HAP-1 (cell line): ENCODE data around the gene PNPLA2.
A peak's percentile ranks its signal among the peaks of the same experiment; 100 is the strongest.

Experiments used
- DNase-seq, 2 experiments: peaks; one replicate each; pipeline ENCODE4 v3.0.0-alpha.2; 2016 to 2020; ENCODE audit warnings: low spot score in 2 of 2
- H3K27me3 ChIP-seq: fragments of 250-450 bp; sonication (Bioruptor Pico); 2 replicates; pipeline ENCODE4 v1.5.1; 2020; ENCODE audit warnings: low read depth, mild to moderate bottlenecking, moderate library complexity
- H3K36me3 ChIP-seq: fragments of 250-450 bp; sonication (Bioruptor Pico); replicated peaks from 2 replicates; pipeline ENCODE4 v1.5.1; 2020; ENCODE audit warnings: mild to moderate bottlenecking
- H3K4me1 ChIP-seq: fragments of 250-450 bp; sonication (Bioruptor Pico); 2 replicates; pipeline ENCODE4 v1.5.1; 2020; ENCODE audit warnings: mild to moderate bottlenecking
- H3K4me3 ChIP-seq: fragments of 250-450 bp; sonication (Bioruptor Pico); 2 replicates; pipeline ENCODE4 v1.5.1; 2020; ENCODE audit warnings: mild to moderate bottlenecking, moderate library complexity
- H3K9me3 ChIP-seq: fragments of 250-450 bp; sonication (Bioruptor Pico); 2 replicates; pipeline ENCODE4 v1.5.1; 2020; ENCODE audit warnings: mild to moderate bottlenecking, moderate library complexity
- in situ Hi-C: fragments of 300-500 bp; cut with MboI; formaldehyde crosslinking; loops from 3 replicates; pipeline ENCODE4 v1.14.3; 2020; ENCODE audit warnings: low sequenced_read_pairs, inconsistent platforms, mixed read lengths

Gene PNPLA2, protein sequence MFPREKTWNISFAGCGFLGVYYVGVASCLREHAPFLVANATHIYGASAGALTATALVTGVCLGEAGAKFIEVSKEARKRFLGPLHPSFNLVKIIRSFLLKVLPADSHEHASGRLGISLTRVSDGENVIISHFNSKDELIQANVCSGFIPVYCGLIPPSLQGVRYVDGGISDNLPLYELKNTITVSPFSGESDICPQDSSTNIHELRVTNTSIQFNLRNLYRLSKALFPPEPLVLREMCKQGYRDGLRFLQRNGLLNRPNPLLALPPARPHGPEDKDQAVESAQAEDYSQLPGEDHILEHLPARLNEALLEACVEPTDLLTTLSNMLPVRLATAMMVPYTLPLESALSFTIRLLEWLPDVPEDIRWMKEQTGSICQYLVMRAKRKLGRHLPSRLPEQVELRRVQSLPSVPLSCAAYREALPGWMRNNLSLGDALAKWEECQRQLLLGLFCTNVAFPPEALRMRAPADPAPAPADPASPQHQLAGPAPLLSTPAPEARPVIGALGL

DNA sequence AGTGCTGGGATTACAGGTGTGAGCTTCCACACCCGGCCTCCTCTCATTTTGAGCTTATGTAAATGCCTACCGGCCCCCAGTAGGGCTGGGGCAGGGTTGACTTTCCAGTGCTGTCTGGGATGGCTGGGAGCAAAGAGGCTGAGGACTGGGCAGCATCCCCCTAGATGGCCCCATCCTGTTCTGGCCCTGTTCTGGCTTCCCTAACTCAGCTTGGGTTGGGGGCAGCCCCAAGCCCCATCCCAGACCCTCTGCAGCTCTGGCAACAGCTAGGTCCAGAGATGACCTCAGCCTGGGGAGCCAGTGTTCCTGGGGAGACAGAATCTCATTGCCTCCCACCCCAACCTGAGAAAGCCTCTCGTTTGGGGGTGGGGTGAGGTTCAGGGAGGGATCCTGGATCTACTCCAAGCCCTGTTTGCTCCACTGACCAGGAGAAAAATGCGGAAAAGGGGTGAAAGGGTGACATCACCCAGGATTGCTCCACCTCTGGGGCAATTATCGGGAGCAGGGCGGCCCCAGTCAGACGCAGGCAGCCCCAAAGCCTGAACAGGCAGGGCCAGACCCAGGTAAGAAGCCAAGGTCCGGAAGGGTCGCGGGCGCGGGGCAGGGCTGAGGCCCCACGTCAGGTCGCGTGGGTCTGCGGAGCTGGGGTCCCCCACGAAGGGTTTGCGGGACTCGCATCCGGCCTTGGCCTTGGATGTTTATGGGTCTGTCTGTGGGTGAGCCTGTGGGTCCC is at the start of gene PNPLA2:
Gene PNPLA2, plus strand, starts transcription at position 519 of the 733 bp plus-strand sequence. CDS start 805 bp downstream, outside the sequence.
- H3K36me3 ChIP-seq = peaks cover 6% of the 10 kb centered on the region
- peaks cover 6% of the 10 kb centered on the region; the same call in 1 of the 2 replicates for H3K4me1 ChIP-seq
- peak within 1 kb of the TSS; percentile 56 for H3K4me3 ChIP-seq
- no peaks in the 10 kb centered on the region for H3K27me3 ChIP-seq
- H3K9me3 ChIP-seq = no peaks in the 10 kb centered on the region
- no peak for DNase-seq
- in situ Hi-C loops = no loop called here

DNA sequence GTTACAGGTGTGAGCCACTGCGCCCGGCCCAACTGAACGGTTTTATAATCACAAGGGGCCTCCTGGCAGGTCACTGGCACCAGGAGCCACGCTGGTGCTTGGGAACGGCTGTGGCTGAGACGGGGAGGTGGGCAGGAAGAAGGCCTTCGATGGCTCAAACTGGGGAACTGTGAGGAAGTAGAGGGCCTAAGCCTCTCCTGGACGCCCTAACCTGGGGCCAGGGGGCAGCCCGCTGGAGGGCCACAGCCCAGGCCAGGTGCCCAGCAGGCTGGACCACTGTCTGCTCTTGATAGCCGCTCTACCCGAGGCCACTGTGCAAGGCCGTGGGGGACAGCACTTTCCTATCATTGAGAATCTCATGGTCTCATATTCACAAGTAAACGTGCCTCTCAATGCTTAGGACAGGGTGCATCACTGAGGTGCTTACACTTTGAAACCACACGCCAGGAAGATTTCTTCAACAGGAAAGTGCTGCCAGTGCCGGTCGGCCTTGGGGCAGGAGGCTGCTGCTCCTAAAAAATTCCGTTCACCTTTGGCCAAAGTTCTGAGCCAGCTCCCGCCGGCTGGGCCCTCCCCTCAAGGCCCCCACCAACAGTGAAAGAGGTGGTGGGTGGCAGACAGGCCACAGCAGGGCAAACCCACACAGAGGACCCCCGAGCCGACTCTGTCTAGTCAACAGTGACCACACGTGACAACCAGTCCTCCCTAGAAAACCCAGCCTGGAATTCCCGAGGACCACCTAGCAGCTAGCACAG is 48.6 kb upstream of the PNPLA2 start:
- H3K9me3 ChIP-seq = no peaks in the 10 kb centered on the region
- no peaks in the 10 kb centered on the region for H3K27me3 ChIP-seq
- in situ Hi-C loops = loop anchor here (10.0 to 25.0 kb wide), 2 partner anchors 125 to 208 kb away; partner anchors contain the start of genes LMNTD2 and RASSF7
- H3K36me3 ChIP-seq = peaks cover 76% of the 10 kb centered on the region
- no peak for DNase-seq
- no peak overlapping the region for H3K4me3 ChIP-seq
- H3K4me1 ChIP-seq = no peaks in the 10 kb centered on the region

DNA sequence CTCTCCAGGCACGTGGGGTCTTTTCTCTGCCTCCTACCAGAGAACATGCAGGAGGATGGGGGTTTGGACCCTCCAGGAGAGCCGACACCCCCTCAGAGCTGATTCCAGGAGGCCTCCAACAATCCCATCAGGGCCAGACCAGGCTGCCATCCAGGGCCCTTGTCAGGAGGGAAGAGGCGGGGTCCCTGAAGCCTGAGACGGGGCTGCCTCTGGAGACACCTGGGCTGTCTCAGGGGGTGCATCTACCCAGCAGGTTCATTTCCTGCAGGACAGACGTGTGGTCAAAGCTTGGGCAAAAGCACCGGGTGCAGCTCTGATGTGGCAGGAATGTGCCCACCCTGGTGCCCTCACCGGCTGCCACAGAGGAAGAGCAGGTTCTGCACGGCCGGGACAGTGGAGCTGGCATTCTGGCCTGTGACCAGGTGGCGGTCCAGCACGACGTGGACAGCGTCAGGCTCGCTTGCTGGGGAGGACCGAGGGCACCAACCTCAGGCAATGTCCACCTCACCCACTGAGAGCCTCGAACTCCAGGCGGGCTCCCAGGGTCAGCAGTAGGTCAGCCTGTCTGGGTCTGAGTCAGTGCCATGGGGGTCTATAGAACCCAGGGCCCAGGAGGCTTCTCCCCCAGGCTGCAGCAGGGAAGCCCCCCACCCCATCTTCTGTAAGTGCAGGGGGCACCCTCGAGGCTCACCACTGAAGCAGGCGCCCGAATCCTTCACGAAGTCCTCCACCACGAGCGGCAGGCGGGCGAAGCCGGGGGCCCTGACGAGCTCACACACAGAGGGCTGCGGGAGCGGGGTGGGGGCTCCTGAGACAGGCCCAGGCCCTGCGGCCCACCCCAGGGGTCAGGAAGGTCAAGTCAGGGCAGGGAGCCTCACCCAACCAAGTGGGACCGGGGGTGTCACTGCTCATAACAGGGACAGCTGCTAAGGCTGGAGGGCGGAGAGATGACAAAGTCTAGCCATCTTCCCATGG is 47.8 kb upstream of the PNPLA2 start:
- in situ Hi-C loops = loop anchor here (25.0 kb wide), 1 partner anchor 209 kb away; the partner anchor contains the start of genes LMNTD2 and RASSF7
- Histone ChIP-seq H3K4me1 (peaks cover 6% of the 10 kb centered on the region), H3K27me3 (no peaks in the 10 kb centered on the region), H3K9me3 (no peaks in the 10 kb centered on the region), H3K36me3 (peaks cover 69% of the 10 kb centered on the region), H3K4me3 (no peak overlapping the region)
- DNase-seq = no peak

DNA sequence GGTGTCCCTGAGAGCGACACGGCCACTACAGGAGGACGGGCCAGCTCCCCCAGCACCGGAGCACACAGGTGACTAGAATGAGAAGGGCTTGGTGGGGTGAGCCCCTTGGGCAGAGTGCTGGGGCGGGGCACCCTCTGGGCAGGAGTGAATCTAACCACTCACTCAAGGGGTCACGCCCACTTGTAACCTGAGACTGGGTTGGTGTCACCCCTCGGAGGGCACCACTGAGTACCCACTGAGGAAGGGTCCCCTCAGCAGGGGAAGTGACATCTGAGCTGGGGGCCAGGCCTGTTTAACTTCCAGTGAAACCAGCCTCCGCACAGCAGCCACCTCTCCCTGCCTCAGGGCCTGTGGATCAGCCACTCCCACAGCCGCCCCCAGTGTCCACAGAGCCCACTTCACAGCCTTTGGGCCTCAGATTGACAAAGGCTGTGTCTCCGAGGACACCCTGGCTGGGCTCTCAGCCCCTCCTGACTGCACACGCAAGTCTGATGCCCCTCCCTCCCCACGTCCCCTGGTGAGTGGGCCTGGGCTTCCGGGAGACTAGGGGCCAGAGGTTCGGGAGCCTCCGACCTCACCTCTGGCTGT is 47.0 kb upstream of the PNPLA2 start:
- no peaks in the 10 kb centered on the region for H3K9me3 ChIP-seq
- peaks cover 6% of the 10 kb centered on the region for H3K4me1 ChIP-seq
- no peak overlapping the region for H3K4me3 ChIP-seq
- H3K27me3 ChIP-seq = no peaks in the 10 kb centered on the region
- peaks cover 61% of the 10 kb centered on the region for H3K36me3 ChIP-seq
- no peak for DNase-seq
- in situ Hi-C loops = loop anchor here (25.0 kb wide), 1 partner anchor 209 kb away; the partner anchor contains the start of genes LMNTD2 and RASSF7

DNA sequence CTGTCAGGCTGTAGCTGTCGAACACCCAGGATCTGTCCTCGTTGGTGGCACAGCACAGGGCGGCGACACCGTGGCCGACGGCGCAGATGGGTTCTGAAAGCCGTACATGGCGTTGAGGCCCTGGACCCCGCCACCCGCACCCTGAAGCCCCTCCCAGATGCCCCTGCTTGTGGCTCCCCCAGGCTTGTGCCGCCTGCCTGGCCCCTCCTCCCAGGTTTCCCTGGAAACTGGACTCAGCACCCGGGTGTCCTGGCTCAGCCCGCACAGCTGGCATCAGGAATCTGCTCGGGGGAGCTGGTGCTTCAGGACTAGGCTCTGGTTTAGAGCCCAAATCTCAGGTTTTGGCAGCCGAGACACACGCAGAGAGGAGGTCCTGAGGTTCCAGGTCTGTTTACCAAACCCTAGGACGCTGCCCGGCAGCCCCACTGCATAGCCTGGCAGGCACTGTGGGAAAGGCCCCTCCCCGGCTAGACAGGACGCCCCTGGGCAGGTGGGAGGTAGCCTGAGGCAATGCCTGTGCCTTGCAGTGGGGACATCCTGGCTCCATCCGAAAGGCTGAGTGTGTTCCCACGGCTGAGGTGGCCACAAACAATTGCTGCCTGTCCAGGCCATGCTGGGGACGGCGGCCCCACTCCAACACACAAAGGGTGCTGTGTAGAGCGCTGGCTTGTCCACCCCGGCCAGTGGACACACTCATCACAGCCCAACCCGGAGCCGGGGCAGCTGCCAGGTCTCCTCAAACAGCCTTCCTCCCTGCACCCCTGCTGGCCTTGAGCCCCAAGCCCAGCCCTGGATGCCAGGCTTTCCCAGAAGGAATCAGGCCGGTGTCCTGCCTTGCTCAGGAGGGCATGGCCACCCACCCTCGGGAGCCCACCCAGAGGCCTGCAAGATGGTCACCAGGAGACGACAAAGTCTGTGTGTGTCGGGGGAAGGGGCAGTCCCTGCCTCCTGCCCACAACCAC is 46.0 kb upstream of the PNPLA2 start:
- no peak overlapping the region for H3K4me3 ChIP-seq
- no peak for DNase-seq
- peaks cover 55% of the 10 kb centered on the region for H3K36me3 ChIP-seq
- peaks cover 6% of the 10 kb centered on the region for H3K4me1 ChIP-seq
- H3K9me3 ChIP-seq = no peaks in the 10 kb centered on the region
- no peaks in the 10 kb centered on the region for H3K27me3 ChIP-seq
- in situ Hi-C loops = loop anchor here (25.0 kb wide), 1 partner anchor 210 kb away; the partner anchor contains the start of genes LMNTD2 and RASSF7

DNA sequence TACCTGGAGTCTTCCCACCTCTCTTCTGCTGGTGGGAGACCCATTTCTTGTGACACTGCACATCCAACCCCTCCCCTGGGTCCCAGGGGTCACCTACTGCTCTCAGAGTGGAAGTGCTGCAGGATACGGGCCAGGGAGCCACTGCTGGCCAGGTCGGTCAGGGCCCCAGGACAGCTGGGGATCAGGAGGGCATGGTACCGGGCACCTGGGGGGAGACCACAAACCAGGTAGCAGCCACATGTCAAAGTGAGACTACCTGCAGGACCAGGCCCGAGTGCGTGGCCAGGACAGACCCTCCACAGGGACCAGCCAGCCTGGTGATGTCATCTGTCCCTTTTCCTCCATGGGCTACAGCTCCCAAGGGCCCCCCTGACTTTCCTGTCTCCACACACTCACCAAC is 45.3 kb upstream of the PNPLA2 start:
- no peak for DNase-seq
- in situ Hi-C loops = loop anchor here (25.0 kb wide), 1 partner anchor 211 kb away; the partner anchor contains the start of genes LMNTD2 and RASSF7
- Histone ChIP-seq H3K4me1 (peaks cover 10% of the 10 kb centered on the region), H3K9me3 (no peaks in the 10 kb centered on the region), H3K36me3 (peaks cover 57% of the 10 kb centered on the region), H3K27me3 (no peaks in the 10 kb centered on the region), H3K4me3 (no peak overlapping the region)

DNA sequence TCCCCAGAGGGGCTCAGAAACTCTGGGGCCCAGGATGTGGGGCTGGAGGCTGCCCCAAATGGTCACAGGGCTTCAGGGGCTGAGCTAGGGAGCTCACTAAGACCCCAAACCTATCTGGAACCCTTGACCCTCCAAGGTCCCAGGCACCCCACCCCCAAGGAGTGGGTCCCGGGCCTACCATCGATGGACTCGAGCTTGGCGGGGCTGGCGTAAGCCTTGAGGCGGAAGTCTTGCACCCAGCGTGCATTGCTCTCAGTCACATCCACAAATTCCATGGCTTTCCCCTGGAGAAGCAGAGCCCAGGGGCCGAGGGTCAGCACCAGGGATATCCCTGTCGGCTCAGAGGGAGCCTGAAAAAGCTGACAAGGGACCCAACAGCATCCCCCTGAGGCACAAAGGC is 44.9 kb upstream of the PNPLA2 start:
- H3K9me3 ChIP-seq = no peaks in the 10 kb centered on the region
- H3K4me3 ChIP-seq = no peak overlapping the region
- no peak for DNase-seq
- peaks cover 58% of the 10 kb centered on the region for H3K36me3 ChIP-seq
- peaks cover 11% of the 10 kb centered on the region for H3K4me1 ChIP-seq
- no peaks in the 10 kb centered on the region for H3K27me3 ChIP-seq
- in situ Hi-C loops = loop anchor here (25.0 kb wide), 1 partner anchor 212 kb away; the partner anchor contains the start of genes LMNTD2 and RASSF7

DNA sequence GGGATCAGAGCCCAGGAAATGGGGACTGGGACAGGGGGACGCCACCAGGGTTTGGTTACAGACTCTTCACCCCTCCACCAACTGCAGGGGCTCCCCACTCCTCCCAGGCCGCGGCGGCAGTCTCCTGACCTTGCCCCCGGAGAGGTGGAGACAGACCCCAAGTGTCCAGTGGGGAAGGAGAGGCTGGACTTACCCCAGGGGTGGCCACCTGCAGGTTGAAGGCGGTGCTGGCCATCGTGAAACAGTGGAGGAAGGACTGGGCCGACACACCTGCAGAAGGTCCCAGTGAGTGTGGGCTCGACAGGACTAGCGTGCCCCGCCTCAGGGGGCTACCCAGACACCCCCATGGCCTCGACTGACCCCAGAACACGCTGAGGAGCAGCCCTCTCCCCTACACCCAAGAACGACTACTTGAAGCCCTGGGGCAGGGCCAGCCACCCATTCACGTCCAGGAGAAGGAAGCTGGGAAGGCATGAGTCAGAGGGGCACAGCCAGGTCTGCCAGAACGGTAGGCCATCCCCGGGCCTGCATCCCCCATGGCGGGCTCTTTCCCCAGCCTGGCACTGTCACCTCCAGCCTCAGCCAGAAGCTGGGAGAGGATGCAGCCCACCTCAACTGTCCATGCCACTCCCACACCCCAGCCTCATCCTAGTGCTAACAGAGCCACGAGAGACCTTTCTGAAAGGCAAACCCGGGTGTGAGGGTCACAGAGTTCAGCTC is 43.7 kb upstream of the PNPLA2 start:
- H3K36me3 ChIP-seq = peaks cover 57% of the 10 kb centered on the region
- in situ Hi-C loops = loop anchor here (25.0 kb wide), 1 partner anchor 213 kb away; the partner anchor contains the start of genes LMNTD2 and RASSF7
- DNase-seq = no peak
- H3K27me3 ChIP-seq = no peaks in the 10 kb centered on the region
- H3K4me1 ChIP-seq = peaks cover 11% of the 10 kb centered on the region
- H3K9me3 ChIP-seq = no peaks in the 10 kb centered on the region
- H3K4me3 ChIP-seq = peak overlapping the region; percentile 91

DNA sequence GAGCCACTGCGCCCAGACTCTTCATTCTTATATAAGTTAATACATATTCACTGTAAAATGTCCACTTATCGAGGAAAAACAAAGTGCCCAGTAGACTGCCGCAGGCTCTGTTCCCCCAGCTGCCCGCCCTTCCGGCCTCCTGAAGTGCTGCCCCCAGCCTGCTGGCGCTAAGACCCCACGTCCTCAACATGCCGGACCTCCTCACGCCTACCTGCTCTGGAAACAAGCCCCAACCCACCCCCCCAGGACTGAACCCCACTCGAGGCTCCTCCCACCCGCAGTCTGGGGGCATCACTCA is 42.5 kb upstream of the PNPLA2 start:
- DNase-seq = no peak
- Histone ChIP-seq H3K4me3 (peak overlapping the region; percentile 91), H3K9me3 (no peaks in the 10 kb centered on the region), H3K27me3 (no peaks in the 10 kb centered on the region), H3K4me1 (peaks cover 11% of the 10 kb centered on the region), H3K36me3 (peaks cover 45% of the 10 kb centered on the region)
- in situ Hi-C loops = no loop called here

DNA sequence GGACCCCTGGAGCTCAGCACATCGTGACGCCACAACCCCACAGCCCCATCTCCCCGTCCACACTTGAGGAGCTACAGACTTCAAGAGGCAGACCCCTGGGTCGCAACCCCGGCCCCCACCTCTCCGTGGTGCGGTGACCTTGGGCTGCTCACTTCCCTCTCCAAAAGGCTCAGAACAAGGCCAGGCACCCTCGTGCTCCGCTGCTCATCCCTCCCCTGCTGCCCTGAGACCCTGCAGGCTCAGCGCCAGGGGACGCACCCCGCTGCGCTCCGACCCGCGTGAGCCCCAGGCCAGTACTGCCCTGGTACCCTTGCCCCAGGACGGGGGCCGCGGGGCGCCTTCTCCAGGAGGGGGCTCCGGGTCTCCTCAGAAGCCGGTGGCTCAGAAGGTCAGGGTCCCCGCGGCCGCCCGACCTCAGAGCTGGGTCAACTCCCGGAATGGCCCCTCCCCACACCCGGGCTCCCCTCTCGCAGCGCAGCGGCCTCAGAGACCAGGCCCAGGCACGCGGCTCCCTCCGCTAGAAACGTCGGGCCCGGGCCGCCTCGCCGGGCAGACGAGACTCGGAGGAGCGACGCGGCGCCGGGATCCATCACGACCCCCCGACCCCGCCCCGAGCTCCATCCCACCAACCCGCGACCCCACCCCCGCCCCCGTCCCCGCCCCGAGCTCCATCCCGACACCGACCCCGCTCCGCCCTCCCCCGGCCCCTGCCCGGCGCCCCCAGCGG is 42.0 kb upstream of the PNPLA2 start:
- peak; percentile 49 to 79 for DNase-seq
- in situ Hi-C loops = no loop called here
- H3K27me3 ChIP-seq = no peaks in the 10 kb centered on the region
- peaks cover 40% of the 10 kb centered on the region for H3K36me3 ChIP-seq
- H3K4me3 ChIP-seq = peak overlapping the region; percentile 91
- peaks cover 11% of the 10 kb centered on the region for H3K4me1 ChIP-seq
- no peaks in the 10 kb centered on the region for H3K9me3 ChIP-seq
